Measurements from ENCODE around the gene ECSIT.

ECSIT gene

DNA sequence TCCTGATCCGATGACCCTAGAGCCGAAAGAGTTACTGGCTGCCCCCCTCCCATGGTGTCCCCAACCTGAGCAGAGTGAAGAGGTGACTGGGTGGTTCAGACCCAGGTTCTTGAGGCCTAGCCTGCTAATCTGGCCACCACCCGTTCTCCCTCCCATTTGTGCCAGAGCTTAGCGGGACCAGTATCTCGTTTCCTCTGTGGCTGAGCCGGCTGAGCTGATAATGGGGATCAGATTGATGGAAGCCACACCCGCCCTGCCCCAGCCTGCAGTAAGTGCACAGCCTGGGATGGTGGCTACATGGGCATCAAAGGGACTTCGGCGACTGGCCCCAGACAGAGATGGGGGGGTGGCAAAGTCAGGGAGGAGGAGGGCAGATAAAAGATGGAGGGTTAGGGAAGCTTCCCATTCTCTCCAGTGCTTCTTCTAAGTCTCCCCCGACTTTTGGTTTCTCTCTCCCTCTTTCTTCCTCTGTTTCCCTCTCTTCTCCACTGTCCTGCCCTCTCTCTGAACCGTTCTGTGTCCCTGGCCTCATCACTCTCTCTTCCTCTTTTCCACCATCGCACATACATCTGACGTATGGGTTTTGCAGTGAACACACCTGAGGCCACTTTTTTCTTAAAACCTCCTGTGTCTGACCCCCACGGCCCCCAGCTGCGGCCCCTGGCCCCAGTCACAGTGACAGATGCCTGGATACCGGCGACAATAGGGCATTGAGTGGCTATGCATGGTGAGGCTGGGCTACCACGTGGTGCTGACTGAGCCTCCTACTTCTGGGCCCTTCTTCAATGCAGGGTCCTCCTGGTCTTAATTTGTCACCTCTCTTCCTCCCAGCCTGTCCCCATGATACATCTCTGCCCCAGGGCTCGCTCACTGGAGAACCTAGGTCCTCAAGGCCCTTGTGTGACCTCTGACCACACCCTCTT, 50.5 kb downstream of the ECSIT start:
- TF ChIP-seq POLR2AphosphoS5 (IDR thresholded peaks at IDR 0.05; ENCODE audit: low read depth, low read length), result no peak
- no peak for TF ChIP-seq SIN3A (IDR thresholded peaks at IDR 0.05; ENCODE audit: borderline replicate concordance, insufficient read depth, low read length)
- TF ChIP-seq REST (IDR thresholded peaks at IDR 0.05; ENCODE audit: insufficient read depth in 1 of 2, low read depth in 2 of 2, low read length in 2 of 2), result no peak
- TF ChIP-seq TAF1 (IDR thresholded peaks at IDR 0.05; ENCODE audit: borderline replicate concordance, insufficient read depth, low read length), result no peak
- TF ChIP-seq FOXP2 (optimal IDR thresholded peaks at IDR 0.05; ENCODE audit: borderline replicate concordance, extremely low read depth, extremely low read length, insufficient read depth), result no peak

- TF ChIP-seq SIN3A (IDR thresholded peaks at IDR 0.05; ENCODE audit: borderline replicate concordance, insufficient read depth, low read length) (no peak), FOXP2 (optimal IDR thresholded peaks at IDR 0.05; ENCODE audit: borderline replicate concordance, extremely low read depth, extremely low read length, insufficient read depth) (no peak), TAF1 (IDR thresholded peaks at IDR 0.05; ENCODE audit: borderline replicate concordance, insufficient read depth, low read length) (no peak)
These were observed 53.1 kb downstream of the ECSIT start for GRCh38 chr19:11475861-11476260.

DNA sequence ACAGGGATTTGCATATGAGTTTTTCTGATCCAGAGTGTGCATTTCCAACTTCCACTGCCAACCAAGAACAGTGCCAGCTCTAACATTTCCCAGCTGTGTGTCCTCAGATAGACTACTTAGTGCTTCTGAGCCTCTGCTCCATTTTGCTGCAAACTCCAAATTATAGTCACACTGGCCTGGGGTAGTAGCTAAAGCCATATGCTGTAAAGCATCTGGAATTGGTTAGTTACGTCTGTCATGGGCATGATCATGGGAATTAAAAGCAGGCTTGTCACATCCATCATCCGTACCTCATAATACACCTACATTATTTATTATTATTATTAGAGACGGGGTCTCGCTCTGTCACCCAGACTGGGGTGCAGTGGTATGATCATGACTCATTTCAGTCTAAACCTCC, 55.2 kb downstream of the ECSIT start:
- TF ChIP-seq REST (IDR thresholded peaks at IDR 0.05; ENCODE audit: insufficient read depth in 1 of 2, low read depth in 2 of 2, low read length in 2 of 2), result no peak
- TF ChIP-seq FOXP2 (optimal IDR thresholded peaks at IDR 0.05; ENCODE audit: borderline replicate concordance, extremely low read depth, extremely low read length, insufficient read depth), result no peak
- no peak for TF ChIP-seq TAF1 (IDR thresholded peaks at IDR 0.05; ENCODE audit: borderline replicate concordance, insufficient read depth, low read length)
- no peak for TF ChIP-seq POLR2AphosphoS5 (IDR thresholded peaks at IDR 0.05; ENCODE audit: low read depth, low read length)
- no peak for TF ChIP-seq SIN3A (IDR thresholded peaks at IDR 0.05; ENCODE audit: borderline replicate concordance, insufficient read depth, low read length)

DNA sequence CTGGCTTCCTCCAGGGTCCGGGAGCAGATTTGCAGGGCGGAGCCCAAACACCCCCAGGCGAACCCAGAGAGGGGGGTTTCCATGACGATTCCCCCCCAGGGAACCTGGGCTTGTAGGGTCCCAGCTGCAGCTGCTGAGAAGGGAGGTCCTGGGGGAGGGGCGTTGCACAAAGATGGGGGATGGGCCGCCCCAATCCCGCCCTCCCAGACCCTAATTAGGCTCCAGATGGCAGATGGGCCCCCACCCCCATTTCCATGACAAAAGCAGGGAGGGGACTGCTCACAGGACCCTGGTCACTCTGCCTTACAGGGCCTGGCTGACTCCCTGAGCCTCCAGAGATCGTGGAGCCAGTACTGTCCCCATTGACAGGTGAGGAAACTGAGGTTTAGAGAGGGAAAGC, 63.3 kb downstream of the ECSIT start:
- no peak for TF ChIP-seq SIN3A (IDR thresholded peaks at IDR 0.05; ENCODE audit: borderline replicate concordance, insufficient read depth, low read length)
- TF ChIP-seq REST (IDR thresholded peaks at IDR 0.05; ENCODE audit: insufficient read depth in 1 of 2, low read depth in 2 of 2, low read length in 2 of 2), result no peak
- no peak for TF ChIP-seq FOXP2 (optimal IDR thresholded peaks at IDR 0.05; ENCODE audit: borderline replicate concordance, extremely low read depth, extremely low read length, insufficient read depth)
- TF ChIP-seq POLR2AphosphoS5 (IDR thresholded peaks at IDR 0.05; ENCODE audit: low read depth, low read length), result no peak
- no peak for TF ChIP-seq TAF1 (IDR thresholded peaks at IDR 0.05; ENCODE audit: borderline replicate concordance, insufficient read depth, low read length)

- no peak for TF ChIP-seq FOXP2 (optimal IDR thresholded peaks at IDR 0.05; ENCODE audit: borderline replicate concordance, extremely low read depth, extremely low read length, insufficient read depth)
- no peak for TF ChIP-seq POLR2AphosphoS5 (IDR thresholded peaks at IDR 0.05; ENCODE audit: low read depth, low read length)
These were observed 64.3 kb downstream of the ECSIT start for GRCh38 chr19:11464333-11465265.

All from PFSK-1 (cell line).